ENCODE results near the gene CACTIN.
"Not testable (repeated sequence)": the region's sequence is repeated elsewhere in the genome, so short reads cannot be mapped to it uniquely, and the experiment has no call there.

The CACTIN gene

DNA sequence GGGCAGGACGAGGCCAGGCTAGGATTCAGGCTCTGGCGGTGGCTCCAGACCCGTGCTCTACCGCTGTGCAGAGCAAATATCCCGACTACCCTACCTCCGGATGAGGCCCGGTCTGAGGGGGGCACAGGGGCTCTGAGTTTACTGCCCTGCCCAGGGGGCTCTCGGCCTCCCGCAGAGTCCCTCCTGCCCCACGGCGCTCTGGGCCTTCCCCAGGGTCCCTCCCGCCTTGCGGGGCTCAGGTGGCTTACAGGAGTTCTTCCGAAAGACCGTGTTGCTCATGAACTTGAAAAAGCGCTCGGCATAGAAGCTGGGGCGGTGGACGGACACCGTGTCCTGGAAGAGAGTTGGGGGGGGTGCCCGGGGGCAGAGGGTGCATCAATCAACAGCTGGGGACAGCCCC lies 19.1 kb upstream of the CACTIN start:
- DNase-seq = no peak

DNA sequence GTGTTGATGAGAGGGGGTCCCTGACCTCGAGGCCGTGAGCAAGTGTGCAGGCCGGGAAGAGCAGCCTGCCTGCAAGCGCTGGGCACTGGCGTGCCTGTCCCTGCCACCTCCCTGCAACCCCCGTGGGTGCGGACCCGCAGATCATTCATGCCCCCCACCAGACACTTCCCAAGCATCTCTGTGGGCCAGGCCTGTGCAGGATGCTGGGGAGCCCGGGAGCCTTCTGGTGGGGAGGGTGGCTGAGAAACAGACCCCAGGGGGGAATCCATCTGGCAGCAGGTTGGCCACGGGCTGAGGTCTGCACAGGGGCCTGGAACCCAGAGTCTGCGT lies 18.4 kb upstream of the CACTIN start:
- DNase-seq = no peak

DNA sequence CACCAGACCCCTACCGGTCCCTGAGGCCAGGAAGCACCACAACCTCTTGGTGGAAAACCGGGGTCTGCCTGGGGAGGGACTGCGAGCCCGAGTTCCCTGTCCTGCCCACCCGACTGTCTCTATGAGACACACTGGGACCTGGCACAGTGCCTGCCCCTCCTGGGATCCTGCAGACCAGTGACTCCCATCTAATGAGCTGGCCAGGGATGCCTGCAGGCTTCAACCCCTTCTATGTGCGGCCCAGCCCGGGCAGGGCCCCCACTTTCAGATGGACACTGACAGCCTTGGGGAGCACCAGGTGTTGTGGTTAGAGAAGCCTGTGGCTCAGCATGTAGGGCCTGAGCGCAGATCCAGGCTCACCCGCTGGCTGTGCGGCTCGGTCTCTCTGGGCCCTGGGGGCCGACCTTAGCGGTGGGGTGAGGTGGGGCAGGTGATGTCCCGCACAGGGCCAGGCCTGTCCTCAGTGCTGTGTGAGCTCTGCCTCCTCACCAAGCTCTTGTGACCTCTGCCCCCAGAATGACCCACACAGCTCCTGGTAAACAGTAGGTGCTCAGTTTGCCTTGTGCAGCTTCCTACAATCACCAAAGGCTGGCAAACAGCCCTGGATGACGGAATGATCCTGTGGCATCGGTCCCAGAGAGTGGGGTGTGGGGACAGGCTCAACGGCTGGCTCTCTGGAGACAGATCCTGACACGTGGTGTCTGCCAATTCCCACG lies 17.9 kb upstream of the CACTIN start:
- peak; percentile 13 for DNase-seq

DNA sequence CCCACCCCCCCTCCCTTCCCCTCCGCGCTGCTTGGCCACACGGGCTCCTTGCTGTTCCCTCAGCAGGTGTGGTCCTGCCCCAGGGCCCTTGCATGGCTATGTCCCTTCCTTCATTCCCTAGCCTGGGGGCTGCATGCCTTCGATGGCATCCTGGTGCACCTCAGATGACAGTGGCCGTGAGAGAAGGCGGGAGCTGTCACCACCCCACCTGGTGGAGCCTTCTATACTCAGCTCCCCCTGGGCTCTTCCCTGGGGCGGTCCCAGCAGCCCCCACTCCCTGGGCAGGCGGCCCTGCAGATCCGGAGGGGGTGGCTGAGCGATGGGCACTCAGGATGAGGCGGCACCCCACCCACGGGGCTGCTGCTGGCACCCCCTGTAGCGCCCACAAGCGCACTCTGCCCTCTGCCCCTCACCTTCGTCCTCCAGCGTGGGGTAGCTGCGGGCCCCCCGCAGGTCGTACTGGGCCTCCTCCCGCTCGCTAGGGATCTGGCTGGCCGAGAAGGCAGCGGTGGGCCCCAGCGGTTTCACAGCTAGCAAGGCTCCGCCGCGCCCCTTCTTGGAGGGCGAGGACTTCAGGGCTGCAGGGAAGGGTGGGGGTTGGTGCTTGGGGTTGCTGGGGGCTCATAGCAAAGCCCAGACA lies 17.2 kb upstream of the CACTIN start:
- no peak for DNase-seq

DNA sequence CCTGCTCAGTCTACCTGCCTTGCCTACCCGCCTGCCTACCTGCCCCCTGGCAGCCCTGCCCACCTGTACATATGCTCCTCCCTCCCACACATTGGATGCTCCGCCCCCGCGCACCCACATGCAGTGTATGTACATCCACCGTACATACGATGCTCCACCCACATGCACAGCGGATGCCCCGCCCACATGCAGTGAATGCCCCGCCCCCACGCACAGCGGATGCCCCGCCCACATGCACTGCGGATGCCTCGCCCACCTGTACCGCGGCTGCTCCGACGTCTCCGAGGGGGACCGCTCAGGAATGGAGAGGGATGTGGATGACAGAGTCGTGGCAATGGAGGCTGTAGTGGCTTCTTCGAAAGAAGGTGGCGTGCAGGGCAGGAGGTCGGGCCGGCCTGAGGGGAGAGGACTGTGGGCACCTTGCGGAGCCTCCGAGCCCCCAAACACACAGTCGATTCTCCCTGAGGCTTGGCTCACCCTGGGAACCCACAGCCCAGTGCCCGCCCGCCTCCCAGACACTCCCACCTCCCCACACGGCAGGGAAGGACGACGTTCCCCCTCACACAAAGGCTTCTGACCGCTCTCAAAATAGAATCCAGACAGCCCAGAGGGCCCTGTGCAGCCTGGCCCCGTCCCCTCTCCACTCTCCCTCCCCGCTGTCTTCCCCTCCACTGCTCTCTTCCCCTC lies 16.5 kb upstream of the CACTIN start:
- DNase-seq = no peak

DNA sequence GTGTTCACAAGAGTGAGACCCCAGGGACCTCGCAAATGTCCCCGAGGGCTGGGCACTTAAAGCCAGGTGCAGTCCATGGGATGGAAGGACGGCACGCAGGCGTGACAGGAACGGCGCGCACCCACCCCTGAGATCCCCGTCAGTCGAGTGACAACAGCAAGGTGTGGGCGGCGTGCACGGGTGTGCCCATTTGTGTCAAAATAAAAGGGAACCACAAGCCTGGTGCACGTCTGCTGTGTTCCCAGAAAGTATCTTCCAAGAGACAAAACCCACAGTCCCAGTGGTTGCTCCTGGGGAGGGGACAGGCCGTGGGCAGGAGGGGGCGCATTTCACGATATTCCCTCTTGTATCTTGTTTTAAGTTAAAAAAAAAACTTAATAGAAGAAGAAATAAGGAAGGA lies 15.7 kb upstream of the CACTIN start:
- DNase-seq = no peak

DNA sequence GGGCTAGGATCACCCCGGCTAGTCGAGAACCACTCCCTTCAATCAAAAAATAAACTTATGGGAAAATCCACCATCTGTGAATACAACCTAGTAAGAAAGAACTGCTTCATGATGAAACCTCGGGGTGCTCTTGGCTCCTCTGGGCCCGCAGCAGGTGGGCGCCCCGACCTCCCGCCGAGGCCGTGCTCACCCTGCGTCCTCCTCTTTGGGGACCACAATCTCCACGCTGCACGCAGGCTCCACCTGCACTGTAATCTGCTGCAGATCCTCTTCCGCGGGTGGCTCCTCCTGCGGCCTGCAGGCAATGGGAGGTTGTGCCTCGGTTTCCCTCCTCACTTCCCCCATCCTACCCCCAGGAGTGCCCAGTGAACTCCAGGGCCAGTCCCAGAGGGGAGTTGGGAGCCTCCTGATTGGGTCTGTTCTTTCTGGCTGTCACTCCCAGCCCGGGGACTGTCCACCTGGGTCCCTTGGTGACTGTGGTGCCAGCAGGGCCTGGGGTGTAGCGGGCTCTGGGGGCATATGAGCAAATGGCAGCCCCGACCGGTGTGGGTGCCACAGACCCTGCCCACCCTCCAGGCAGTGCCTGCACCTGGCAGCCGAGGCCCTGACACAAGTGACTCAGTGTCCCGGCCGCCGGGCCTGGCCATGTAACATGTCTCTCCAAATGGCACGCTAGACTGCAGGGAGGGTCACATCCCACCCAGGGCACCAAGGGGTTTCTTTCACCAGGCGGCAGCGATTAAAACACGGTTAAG lies 15.1 kb upstream of the CACTIN start:
- DNase-seq = no peak

DNA sequence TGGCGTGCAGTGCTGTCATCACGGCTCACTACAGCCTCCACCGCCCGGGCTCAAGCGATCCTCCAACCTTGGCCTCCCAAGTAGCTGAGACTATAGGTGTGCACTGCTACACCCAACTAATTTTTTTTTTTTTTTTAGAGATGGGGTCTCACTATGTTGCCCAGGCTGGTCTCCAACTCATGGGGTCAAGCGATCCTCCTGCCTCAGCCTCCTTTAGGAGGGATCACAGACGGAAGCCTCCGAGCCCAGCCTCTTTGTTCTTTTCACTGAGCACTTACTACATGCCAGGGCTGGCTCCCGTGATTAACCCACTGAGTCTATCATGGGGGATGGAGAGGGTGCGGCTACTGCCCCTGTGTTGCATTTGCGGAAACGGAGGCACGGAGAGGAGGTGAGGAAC lies 12.9 kb upstream of the CACTIN start:
- DNase-seq = no peak

DNA sequence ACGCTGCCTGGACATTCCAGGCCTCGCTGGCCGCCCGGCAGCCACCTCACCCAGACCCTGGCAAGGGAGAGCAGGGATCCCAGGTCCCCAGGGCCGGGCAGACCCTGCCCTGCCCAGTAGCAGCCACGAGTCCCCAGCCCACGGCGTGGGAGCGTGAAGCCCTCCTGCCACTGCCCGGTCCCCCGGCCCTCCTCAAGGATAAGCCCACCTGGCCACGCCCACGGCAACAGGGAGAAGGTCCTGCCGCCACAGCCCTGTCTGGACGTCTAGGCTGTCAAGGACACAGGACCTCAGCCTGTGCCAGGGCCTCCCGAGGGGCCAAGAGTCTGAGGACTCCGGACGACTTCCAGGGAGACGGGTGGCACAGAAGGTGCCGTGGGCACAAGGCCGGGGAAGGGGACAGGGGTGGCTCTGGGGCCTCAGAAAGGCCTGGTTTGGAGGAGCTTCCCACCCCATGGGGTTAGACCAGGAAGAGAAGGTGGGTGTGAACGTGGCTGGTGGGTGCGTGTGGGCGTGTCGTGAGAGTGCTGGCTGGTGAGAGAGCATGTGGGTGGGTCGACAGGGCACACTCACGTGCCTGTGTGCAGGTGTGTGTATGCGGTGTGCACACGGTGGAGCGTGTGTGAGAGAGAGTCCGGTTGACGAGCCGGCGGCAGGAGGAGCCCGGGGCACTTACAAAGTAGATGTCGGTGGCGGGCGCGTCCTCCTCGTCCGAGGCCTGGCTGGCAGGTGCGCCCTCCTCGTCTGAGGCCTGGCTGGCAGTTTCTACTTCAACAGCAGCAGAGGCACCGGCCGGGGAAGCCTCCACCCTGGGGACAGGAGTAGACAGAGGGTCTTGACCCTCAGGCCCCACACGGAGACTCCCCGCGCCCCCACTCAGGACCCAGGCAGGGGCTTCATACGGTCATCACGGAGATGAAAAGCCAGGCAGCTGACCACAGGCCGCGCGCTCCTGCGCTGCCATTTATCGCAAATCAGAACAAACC lies 11.9 kb upstream of the CACTIN start:
- DNase-seq = no peak

DNA sequence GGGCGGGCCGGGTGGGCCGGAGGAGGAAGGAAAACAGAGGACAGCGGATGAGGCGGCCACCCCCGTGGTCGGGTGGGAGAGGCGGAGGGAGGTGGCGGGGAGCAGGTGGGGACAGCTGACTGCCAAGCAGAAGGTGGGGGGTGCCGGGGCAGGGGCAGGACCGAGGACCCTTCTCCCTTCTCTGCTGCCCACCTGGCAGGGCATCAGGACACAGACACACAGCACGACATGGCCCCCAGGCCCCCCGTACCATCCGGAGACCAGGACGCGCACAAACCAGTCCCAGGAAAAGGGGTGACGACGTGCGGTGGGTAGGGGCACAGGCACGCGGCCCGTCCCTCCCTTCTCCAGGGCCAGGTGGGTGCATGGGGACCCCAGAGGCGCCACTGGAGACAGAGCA lies 11.0 kb upstream of the CACTIN start:
- DNase-seq = no peak

DNA sequence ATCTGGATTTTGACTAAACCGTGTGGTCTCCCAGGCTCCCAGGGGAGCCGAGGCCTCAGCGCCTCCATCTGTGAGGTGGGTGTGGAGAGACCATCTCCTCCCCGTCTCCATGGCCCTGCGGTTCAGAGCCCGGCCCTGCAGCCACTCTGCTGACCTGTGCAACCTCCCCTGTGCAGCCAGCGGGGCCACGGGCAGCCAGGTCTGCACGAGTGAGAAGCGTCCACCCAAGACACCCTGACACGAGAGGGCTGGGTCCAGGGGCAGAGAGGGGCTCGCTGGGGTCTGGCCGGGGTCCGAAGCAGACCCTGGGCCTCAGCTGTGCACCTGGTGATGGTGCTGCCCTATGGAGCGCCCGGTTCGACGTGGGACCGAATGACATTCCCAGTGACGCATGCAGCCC lies 10.4 kb upstream of the CACTIN start:
- DNase-seq = no peak

DNA sequence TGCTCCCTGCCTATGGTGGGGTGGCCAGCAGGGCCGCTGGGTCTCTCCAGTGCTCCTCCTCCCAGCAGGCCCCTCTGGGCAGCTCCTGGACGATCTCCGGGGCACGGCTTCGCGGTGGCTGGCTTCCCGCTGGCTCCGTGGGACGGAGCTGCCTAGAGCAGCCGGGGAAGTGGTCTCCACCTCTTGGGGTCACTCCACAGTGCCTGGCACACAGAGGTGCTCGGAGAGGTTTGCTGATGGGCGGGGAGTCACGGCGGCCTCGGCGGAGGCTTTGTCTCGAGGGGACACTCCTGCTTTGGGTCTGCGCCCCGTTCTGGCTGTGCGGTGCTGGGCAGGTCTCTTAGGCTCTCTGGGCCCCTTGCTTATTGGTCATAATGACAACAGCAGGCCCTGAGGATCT lies 9.9 kb upstream of the CACTIN start:
- DNase-seq = no peak

DNA sequence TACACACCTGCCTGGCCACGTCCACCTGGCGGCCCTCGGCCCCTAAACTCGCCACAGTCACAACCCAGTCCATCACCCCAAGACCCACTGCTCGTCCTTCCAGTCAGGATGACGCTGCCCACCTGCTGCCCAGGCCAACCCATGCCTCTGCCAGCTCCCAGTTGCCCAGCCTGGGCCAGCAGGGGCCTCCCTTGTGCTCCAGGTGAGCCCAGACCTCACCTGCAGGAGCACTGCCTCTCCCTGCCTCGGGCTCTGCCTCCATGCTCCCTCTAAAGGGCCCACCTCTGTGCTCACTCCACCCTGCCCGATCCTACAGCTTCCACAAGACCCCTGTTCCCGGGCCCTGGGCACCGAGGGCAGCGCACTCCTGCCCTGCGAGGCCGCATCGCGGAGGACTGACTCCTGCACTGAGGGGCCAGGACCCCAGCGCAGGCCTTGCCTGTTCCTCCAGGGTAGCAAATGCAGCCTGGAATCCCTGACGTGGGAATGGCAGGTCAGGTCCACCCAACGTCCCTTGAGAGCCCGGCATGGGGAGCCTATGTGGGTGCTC lies 8.0 kb upstream of the CACTIN start:
- DNase-seq = no peak

DNA sequence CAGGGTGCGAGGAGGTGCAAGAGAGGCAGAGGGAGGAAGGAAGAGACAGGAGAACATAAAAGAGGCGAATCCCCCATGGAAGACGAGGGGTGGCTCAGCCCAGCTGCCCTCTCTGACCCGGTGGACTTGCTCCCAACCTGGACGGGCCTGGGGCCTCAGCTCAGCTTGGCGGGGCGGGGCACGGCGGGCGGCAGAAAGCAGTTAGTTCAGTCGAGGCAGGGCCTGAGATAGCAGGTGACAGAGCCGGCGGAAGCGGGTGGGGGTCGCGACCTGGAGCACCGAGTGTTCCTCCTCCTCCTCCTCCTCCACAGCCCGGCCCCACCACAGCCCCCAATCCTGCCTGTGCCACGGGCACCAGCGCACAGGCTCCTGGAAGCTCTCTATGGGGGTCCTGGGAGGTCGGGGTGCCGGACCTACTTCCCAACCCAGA lies 7.0 kb upstream of the CACTIN start:
- no peak for DNase-seq

DNA sequence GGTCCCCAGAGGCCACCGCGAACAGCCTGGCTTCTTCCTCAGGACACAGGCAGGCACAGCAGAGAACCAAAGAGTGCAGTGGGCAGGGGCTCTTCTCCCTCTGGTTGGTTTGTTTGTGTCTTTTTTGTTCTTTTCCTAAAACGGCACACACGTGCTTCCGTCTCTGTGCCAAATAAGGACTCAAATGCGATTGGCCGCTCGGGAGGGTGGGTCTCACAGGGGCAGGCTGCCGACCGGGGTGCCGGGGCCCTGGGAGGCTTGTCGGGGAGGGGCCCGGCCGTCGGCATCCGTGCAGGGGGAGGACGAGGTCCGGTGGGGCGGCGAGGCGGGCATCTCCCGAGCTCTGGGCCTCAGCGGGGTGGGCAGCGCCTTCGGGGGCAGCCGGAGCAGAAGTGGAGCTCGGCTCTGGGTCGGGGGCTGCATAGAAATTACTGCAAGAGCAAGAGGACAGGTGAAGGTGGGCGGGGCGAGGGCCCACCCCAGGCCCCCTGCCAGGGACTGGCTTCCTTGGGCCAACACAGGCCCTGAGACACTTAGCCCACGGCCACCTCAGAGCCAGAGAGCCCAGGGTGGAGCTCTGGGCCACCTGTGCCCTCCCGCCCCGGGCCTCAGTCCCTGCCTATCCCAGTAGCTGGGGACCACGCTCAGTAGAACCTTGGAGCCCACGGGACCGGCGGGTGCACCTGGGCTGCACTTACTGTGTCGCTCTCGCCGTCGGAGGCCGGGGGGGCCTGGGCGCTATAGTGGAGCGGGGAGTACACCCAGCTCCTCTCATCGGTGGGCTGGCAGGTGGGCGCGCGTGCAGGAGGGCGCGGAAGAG lies 6.4 kb upstream of the CACTIN start:
- DNase-seq = no peak

DNA sequence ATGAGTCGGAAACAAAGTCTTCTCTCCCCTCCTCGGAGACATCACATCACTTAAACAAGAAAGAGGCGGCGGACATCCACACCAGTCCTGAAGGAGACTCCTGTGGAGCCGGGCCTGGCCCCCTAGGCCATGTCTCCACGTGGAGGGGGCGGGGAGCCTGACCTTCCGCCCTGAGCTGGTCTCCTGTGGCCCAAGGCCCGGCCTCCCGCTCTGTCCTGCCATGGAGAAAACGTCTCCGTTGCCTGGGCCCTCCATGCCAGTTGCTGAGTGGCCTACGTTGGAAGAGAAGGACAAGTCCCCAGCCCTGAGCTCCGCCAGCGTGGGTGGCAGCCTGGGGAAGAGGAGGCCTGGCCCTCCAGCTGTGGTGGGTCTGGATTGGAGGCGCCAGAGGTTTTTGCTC lies 5.5 kb upstream of the CACTIN start:
- no peak for DNase-seq

DNA sequence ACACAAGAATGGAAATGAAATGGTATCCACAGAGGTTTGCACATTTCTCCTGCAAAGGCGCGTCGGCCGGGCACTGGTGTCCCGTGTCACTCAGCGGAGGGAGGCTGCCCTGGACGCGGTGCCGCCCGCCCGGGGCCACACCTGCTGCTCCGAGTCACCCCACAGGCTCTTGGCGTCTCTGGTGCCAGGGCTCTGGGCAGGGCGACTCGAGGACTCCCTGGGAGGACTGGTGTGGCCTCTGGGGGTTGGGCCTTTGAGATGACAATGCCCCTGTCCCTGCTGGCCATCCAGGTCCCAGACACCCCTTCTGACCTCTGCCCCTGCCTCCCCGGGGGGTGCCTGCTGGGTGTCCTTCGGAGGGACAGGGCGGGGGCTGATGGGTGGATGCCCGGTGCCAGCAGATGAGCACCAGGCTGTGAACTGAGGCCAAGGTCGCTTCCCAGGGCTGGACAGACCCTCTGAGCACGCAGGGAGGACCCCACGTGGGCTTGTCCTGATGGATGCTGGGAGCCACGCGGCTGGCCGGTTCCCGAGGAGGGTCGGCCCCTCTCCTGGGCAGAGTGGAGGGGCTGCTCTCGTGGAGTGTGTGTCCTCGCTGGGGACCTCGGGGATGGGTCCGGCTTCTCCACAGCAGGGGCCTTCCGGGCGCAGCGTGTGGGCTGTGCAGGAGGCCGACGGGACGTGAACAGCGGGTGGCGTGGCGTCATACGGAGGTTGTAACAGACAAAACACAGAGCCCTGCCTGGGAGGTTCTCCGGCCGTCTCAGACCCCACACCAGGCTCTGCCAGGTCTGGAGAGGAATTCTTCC lies 4.7 kb upstream of the CACTIN start:
- no peak for DNase-seq

DNA sequence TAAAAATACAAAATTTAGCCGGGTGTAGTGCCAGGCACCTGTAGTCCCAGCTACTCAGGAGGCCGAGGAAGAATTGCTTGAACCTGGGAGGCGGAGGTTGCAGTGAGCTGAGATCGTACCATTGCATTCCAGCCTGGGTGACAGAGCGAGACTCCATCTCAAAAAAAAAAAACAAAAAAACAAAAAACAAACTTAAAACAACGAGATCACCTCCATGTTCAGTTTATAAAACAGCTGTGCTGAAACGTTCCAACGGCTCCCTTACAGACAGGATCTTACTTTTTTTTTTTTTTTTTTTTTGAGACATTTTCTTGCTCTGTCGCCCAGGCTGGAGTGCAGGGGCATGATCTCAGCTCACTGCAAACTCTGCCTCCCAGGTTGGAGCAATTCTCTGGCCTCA lies 2.2 kb upstream of the CACTIN start:
- not testable (repeated sequence) for DNase-seq

DNA sequence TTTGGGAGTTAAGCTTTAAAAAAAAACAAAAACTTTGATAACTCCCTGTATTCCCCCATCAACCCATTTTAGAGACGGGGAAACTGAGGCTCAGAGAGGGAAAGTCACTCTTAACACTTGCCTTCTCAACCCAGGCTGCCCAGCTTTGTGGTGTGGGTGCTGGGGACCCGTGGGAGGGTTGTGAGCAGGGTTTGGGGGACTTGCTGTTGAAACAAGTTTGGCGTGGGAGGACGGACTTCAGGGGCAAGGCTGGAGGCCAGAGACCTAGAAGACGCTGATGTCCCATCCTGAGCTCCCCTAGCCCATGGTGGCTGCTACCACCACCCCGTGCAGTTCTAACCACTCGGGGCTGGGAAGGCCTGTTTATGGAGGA lies 747 bp upstream of the CACTIN start:
- DNase-seq = no peak

DNA sequence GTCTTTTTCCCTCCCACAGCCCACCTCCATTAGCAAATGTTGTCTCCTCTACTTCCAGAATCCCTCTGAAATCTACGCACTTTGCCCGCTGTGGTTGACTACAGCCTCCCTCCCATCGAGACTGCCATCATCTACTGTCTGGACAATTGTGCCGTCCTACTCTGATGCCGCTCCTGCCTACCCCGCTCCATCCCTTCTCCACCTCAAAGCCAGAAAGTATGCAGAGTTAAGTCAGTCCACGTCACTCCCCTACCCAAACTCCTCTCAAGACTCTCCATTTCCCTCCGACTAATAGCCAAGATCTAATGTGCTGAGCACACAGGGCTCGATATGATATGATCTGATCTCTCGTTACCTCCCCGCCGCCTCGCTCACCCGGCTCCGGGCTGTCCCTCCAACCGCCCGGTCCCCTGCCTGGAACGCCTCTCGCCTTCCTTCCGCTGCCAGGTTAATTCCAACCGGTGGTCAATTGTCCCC lies 556 bp downstream of the CACTIN start:
- DNase-seq = no peak

Measured in fibroblast of skin of back (primary cell).